GM12873 (cell line): ENCODE results near the gene PCDHB10.
A peak's percentile ranks its signal among the peaks of the same experiment; 100 is the strongest.
"Not testable (repeated sequence)": the region's sequence is repeated elsewhere in the genome, so short reads cannot be mapped to it uniquely, and the experiment has no call there.

Experiments used
- TF ChIP-seq, protein P1 (sequence below): IDR thresholded peaks from 2 replicates; pipeline ENCODE4 v1.5.1; 2012; ENCODE audit warnings: low read depth, mild to moderate bottlenecking, moderate library complexity, low read length, control low read depth; ENCODE audit not compliant: insufficient read depth; ENCODE audit errors: missing control alignments

The PCDHB10 gene

GRCh38 chr5:141177577-141178191 lies 14.5 kb upstream of the PCDHB10 start, which contains the start of gene PCDHB8:
PCDHB8 (plus strand) TSS chr5:141177790; CDS start chr5:141178035, 245 bp downstream.
- TF ChIP-seq, protein P1, sequence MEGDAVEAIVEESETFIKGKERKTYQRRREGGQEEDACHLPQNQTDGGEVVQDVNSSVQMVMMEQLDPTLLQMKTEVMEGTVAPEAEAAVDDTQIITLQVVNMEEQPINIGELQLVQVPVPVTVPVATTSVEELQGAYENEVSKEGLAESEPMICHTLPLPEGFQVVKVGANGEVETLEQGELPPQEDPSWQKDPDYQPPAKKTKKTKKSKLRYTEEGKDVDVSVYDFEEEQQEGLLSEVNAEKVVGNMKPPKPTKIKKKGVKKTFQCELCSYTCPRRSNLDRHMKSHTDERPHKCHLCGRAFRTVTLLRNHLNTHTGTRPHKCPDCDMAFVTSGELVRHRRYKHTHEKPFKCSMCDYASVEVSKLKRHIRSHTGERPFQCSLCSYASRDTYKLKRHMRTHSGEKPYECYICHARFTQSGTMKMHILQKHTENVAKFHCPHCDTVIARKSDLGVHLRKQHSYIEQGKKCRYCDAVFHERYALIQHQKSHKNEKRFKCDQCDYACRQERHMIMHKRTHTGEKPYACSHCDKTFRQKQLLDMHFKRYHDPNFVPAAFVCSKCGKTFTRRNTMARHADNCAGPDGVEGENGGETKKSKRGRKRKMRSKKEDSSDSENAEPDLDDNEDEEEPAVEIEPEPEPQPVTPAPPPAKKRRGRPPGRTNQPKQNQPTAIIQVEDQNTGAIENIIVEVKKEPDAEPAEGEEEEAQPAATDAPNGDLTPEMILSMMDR: not testable (repeated sequence)

DNA sequence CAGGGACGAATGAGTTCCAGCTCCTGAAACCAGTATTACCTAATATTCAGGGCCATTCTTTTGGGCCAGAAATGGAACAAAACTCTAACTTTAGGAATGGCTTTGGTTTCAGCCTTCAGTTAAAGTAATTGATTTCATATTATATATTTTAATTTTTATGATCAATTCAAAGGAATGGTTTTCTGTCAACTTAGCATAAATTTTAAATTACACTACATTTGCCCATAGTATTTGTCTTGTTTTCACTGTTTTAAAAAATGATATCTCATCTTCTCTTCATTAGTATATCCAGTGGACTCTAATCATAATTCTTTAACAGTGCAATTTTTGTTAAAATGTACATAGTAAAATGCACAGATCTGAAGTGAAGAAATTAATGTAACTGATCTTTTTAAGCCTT lies 11.8 kb upstream of the PCDHB10 start:
- TF ChIP-seq, protein P1: no peak

DNA sequence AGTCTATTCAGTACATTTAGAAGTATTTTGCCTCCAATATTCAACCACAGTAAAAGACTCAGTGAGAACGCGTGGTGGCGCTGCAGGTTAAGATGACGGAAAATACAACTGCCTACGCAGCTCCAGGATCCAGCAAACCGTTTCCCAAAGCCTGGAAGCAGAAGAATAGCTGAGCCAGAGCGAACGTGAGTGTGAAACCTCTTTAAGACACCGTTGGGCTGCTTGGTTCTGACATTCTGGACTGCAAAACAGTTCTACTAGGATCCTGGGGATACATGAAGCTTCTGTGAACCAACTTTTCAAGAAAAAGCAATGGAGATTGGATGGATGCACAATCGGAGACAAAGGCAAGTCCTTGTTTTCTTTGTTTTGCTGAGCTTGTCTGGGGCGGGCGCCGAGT lies 9.9 kb upstream of the PCDHB10 start, which contains the start of gene PCDHB16:
Gene PCDHB16 (plus strand): TSS at position 140 of the 400 bp plus-strand sequence. CDS start 173 bp downstream, at position 313.
- TF ChIP-seq, protein P1: peak; percentile 25

DNA sequence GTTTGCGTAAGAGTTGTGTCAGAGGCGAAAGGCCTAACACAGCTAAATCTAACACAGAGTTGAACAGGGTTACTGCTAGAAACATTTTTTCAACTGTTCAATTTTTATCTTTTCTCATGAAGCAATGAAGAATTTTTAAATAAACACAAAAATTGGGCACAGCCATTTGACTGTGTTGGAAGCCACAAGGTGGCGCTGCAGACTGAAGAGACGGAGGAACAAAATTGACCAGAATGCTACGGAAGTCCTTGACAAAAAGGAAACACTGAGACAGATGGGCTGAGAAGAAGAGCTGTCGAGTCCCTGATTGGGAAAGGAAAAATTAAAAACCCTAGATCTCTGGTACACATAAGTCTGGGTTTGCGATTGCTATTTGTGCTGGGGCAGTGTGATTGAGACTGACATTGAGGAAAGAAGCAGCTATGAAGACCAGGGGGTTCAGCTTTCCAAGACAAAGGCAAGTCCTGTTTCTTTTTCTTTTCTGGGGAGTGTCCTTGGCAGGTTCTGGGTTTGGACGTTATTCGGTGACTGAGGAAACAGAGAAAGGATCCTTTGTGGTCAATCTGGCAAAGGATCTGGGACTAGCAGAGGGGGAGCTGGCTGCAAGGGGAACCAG lies 5.1 kb upstream of the PCDHB10 start, which contains the start of gene PCDHB9:
Gene PCDHB9 (plus strand): TSS at position 265 of the 616 bp plus-strand sequence. CDS start 158 bp downstream, at position 423.
- TF ChIP-seq, protein P1: peak; percentile 53

- TF ChIP-seq, protein P1: no peak
Observed at GRCh38 chr5:141196363-141196762, 4.2 kb downstream of the PCDHB10 start.

DNA sequence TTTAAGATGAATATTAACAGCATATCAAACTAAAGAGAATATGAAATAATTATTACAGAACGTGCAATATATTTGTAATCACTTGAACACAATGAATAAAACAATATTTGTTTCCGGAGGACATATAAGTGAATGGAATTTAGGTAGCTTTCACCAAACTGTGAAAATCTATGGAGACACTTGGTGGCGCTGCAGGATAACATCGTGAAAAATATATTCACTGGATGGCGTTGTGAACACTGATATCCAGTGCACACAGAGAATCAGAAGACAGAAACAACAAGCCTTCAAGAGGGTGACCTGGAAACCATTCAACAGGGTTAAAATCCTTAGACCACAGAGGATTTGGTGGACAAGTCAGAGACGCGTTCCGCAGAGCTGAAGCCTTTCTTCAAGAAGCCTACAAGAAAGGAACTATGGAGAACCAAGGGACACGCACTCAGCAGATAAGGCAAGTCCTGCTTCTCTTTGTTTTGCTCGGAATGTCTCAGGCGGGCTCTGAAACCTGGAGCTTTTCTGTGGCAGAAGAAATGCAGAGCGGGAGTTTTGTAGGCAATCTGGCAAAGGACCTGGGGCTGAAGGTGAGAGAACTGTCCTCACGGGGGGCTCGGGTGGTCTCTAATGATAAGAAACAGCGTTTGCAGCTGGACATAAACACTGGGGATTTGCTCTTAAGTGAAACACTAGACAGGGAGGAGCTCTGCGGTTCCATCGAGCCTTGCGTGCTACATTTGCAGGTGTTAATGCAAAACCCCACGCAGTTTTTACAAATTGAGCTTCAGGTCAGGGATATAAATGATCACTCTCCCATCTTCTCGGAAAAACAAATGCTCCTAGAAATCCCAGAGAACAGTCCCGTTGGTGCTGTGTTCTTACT lies 7.4 kb downstream of the PCDHB10 start, which contains the start of gene PCDHB11:
Gene PCDHB11 (plus strand): TSS at position 269 of the 877 bp plus-strand sequence. CDS start 148 bp downstream, at position 417.
- TF ChIP-seq, protein P1: no peak

DNA sequence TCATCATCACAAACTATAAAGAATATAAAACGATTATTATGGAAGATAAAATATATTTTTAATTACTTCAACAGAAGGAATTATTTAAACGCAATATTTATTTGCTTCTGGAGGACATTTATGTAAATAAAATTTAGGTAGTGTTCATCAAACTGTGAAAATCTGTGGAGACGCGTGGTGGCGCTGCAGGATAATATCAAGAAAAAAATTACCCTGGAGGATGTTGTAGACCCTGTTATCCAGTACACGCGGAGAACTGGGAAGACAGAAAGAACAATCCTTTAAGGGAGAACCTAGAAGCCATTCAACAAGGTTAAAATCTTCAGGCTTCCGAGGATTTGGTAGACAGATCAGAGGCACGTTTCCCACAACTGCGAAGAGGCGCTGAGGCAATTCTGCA lies 16.3 kb downstream of the PCDHB10 start, which contains the start of gene PCDHB12:
Gene PCDHB12 (plus strand): TSS at position 242 of the 400 bp plus-strand sequence. CDS start 189 bp downstream, outside the sequence.
- TF ChIP-seq, protein P1: no peak
